Ammon's horn (tissue), 1 donor: ENCODE results near the gene PRKAG2.
A peak's percentile ranks its signal among the peaks of the same experiment; 100 is the strongest.

Experiments
- DNase-seq: peaks from one replicate; pipeline ENCODE4 v3.0.0-alpha.2; 2016; ENCODE audit warnings: low spot score

Gene PRKAG2

DNA sequence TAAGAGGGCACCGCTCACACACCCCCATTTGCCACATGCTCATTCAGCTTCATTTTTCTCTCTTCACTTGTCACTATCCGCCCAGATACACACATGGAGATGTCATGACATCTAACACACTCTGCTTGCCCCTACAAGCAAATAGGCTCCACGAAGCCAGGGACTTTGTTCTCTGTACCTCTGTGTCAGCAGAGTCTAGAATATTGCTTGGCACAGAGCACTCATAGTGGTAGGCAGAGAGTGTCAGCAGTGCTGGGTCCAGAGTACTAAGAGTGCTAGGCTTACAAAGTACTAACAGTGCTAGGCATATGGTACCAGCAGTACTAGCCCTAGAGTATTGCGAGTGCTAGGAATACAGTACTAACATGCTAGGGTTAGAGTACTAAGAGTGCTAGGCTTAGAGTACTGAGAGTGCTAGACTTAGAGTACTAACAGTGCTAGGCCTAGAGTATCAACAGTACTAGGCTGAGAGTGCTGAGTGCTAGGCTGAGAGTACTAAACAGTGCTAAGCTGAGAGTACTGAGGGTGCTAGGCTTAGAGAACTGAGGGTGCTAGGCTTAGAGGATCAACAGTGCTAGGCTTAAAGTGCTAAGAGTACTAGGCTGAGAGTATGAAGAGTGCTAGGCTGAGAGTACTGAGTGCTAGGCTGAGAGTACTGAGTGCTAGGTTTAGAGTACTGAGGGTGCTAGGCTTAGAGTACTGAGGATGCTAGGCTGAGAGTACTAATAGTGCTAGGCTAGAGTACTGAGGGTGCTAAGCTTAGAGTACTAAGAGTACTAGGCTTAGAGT lies 166.1 kb downstream of the PRKAG2 start:
- DNase-seq: no peak

DNA sequence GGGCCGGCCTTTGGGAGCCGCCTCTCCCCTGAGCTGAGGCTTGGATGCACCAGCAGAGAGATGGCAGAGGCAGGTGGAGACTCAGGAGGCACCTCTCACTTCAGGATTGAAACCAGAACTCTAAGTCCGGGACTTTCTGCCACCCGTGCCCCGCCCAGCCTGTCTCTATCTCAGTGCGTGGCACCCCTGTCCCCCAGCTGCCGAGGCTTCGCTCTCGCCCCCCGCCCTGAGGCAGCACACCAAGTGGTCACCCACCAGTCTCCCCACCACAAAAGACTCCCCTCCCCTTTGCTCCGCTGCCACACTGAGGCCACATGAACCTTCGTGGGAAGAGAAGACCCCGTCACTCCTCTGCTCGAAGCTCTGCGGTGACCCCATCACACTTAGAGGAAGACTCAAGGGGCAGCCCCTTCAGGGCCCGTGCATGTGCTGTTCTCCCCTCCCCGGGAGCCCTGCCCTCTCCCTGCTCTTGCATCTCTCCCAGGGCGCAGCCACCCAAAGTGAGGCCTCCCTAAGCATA lies 166.7 kb downstream of the PRKAG2 start:
- no peak for DNase-seq

DNA sequence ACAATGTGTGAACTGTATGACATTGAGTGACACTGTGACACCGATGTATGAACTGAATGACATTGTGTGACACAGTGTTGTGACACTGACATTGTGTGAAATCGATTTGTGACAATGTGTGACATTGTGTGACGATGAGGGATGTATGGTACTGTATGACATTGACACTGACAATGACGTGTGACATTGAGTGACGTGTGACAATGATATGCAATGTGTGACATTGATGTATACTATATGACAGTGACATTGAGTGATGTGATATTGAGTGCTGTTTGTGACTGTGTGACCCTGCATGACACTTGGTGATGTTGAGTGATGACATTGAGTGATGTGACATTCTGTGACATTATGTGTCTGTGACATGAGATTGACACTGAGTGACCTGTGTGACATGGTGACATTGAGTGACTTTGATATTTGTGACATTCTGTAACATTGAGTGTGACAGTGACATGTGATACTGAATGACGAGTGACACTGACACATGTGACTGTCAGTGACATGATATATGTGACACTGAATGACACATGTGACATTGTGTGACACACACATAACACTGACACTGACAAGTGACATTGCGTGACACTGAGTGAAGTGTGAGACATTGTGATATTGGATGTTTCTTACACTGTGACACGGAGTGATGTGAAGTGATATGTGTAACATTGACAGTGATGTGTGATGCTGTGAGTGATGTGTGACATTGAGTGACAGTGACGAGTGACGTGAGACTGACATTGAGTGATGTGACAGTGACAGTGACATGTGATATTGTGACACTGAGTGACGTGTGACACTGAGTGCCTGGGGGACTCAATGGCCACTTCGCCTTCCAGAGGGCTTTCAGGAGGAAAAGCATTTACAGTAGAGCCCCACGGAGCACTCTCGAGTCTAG lies 167.5 kb downstream of the PRKAG2 start:
- DNase-seq: no peak

DNA sequence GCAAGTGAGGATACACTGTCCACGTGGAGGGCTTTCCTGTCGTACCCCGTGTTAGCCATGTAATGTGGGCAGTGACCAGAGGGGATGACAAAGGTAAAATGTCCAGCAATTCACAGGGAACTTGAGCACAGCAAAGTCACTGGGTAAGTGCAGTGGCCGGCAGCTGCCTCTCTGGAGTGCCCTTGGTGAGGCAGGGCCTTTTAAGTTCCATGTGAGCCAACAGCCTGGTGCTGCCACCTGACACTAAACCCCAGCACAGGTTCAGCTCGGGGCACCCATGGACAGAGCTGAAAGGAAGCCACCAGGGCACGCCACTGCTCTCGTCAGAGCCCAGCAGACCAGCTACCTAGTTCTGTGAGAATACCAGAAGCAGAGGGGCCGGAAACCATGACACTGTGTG lies 168.3 kb downstream of the PRKAG2 start:
- no peak for DNase-seq

DNA sequence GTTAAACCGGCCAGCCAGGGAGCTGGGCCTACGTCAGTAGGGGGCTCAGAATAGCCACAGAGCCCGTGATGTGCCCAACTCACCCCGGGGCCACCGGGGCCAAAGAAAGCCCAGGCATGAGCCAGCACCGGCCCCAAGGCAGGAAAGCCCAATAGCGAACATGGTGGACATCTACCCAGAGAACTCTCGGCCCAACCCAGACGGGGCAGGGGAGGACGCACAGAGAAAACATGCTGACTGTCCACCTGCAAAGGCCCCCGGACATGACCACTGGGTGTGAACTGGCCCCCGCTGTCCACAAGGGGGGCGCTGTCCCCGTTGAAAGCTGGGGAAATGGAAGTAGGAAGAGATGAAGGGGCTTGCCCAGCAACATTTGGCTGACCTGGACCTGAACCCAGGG lies 169.2 kb downstream of the PRKAG2 start:
- DNase-seq: no peak

DNA sequence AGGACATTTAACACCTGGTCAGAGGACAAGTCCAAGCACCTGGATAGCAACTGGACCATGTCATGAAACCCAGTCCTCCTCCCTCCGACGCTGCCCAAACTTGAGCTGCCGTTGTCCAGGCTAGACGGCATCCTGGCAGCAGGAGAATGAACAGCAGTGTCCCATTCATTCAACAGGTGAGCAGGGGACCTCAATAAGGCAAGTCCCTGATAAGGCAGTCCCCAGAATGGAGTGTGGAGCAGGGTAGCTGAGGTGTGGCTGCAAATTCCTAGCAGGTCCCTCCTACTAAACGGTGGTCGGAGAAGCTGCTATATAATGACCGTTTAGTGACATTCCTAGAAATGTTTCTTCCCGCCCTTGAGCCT lies 169.8 kb downstream of the PRKAG2 start:
- no peak for DNase-seq

DNA sequence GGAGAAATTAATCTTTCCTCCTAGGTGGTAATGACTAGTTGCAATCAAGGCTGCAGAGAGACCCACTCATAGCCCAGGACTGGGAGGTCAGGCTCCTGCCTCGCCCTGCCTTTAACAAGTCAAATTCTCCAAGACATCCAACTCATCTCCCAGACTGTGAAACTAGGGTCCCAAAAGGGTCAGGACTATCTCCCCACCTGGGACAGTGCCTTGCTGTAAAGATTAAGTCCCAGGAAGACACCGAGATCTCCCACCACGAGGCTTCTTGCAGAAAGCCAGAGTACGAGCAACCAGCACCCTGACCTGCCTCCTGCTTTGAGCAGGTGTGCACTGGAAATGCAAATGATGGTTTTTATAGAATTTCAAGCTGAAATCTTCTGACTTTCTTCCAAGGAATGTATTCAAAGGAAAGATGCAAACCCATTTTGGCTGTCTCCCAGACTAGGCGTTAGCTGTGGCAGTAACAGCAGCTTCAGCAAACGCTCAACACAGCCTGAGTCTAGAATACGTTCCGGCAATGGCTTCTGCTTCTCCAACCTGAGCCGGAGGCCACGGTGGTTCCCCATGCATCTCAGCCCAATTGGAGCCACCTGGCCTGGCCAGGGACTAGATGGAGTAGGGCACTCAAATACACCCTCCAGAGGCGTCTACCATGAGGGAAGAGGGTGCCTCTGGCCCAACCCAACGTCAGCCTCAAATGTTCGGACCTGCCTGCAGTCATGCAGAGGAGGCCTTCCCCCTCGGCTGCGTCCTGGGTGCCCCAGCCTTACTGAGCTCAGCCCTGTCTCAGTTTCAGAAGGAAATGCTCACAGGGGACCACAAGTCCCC lies 170.4 kb downstream of the PRKAG2 start:
- no peak for DNase-seq

DNA sequence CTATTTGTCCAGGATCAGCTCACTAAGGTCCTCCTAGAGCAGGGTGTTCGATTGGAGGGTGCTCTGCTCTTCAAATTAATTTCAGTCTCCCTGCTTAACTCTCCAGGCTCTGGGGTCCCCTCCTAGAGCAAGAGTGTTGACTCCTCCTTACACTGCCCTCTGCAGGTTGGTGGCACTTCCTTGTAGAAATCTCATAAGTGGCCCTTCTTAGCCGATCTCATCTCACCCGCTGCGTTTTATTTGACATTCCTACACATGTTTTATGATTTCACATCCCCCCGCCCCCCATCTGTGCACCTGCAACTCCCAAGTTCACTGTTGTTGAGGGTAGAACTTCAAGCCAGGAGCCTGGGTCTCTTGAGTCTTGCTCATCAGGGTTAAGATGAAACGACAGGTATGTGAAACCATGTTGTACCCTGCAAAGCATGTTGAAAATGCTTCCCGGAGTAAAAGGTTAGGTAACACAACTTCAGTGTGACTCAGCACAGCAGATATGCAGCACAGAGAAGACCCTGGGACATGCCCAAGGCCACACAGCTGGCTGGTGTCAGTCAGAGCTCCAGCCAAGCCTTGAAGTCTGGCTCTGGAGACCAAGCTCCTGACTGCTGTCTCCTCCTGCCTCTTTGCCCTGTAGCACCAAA lies 171.2 kb downstream of the PRKAG2 start:
- DNase-seq: peak; percentile 62

DNA sequence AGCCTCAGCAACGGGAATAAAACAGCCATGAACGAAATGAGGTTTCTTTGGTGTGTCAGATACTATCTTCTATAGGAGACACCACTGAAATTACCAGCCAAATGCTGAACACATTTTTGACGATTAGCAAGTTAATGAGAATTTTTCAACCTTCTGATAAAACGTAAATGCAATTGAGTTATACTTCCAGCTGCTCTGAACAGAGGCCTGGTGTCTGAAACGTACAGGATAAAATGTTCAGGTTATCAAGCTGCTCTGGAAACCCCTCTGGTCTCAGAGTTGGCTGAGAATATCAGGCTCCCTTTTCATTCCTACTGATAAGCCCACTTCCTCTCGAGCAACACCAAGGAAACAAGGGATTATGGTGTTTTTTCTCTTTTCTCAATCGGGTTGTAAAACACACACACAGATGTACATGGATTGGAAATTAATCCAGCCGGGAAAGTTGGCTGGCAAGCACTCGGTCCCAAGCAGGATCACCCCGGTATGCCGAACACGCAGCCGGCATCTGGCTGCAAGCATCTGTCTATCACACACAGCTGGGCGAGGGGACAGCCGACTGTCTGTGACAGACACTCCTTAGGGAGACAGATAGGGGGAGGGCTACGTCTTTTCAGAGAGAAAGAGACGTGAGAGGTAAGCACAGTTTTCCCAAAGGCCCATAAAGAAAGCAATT lies 171.8 kb downstream of the PRKAG2 start:
- no peak for DNase-seq

DNA sequence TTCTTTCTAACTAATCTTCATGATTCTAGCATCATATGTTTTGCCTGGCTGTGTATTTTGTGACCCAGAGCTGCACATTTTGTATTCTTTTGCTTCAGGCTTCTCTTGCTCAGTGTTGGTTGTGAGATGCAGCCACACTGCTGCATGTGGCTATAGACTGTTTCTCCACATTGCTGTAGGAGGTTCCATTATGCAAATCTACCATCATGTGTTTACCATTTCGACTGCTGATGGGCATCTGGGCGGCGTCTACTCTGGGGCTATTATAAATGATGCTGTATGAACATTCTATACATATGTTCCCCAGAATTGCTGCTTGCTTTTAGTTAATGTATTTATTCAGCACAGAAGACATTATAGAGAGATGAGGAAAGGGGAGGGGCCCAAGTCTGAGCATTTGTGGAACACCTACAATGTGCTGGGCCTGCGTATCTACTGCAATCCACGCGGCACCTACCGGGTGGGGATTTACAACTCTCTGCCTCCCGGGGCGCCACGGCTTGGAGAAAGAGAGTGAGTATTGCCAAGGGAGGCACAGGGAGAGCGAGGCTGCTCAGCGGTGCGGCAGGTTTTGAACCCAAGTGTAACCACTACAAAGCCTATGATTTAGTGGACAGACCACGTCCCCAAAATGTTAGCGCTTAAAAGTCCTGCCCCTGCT lies 172.5 kb downstream of the PRKAG2 start:
- DNase-seq: no peak

DNA sequence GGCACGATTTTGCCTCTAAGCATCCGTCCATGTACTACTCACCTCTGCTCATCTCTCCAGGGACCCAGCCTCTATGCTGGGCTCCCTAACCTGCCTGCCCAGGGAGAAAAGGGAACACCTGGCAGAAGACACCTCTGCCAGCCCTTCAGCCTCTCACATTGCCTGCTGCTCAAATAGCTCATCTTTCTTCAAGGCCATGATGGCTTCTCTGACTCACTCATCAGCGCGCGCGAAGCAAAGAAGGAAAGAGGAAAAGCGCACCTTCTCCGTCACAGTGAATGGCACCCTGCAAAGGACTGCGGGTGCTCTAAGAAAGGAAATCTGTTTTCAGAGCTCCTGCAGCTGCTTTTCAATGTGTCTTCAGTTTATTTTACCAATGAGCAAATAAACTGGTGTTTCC lies 174.0 kb downstream of the PRKAG2 start:
- DNase-seq: no peak

DNA sequence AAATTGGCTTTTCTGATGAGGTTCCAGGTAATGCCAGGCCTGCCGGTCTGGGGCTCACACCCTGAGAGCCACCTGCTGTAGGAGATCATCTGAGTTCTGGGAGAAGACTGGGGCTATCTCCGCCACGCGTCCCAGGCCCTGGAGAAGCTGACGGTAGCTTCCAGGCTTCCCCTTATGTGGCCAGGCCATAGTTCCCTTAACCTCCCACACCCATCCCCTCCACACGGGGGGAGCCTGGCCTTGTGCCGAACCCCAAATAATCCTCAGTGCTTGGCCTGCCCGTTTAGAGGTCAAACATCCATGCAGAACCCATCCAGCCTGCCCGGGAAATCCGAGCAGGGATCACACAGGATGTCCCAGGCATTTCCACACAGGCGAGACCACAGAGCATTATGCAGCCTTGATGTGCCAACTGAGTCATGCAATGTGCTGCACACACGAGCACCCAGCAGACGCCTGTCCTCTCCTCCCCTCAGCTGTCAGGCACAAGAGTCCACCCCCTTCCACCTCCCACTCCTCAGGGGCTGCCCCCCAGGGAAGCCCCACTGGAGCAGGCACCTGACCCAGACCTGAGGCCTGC lies 176.2 kb downstream of the PRKAG2 start:
- no peak for DNase-seq

DNA sequence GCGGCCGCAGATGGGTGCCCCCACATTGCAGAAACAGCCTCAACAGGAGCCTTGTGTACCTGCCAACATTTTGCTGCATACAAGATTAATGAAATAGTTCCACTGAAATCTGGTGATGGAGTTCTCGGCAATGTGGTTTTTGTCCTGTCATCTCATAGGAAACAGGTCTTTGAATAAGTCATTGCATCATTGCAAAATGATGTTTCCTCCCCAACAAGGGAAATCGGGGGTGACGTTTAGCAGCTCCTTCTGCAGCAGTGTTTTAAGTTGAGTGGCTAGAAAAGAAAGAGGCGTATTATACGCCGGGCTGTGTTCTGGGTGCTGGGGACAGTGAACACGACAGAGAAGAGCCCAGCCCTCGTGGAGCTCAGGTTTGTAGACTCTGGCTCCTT lies 177.0 kb downstream of the PRKAG2 start:
- DNase-seq: no peak

DNA sequence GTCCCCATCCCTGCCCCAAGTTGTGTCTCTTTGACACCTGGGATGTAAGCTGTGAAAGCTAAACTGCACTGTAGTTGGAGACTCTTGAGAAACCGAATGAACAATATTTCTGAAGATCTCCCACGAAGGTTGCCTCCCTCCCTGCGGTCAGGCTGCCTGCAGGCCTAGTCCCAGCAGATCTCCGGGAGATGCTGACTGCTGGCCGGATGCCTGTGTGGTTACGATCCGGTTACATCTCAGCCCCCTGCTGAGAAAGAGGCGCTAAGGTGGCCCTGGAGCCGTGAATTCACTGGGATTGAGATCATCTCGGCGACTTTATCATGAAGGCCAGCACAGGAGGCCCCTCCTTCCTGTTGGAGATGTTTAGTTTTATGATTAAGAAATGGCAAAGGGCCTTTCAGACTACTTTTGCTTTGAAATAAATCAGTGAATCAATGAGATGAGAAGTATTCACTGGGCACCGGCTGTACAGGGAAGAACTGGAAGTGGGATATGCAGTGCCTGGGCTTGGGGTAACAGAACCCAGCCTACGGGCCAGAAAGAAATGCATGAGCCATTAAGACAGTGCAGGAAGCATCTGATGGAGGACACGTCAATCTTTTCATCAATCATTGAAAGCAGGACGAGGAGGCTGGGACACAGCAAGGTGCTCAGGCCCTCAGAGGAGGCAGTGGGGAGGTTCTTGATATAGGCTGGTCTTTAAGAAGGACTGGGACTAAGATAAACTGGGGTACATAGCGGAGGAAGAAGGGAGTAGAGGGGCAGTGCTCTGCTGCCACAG lies 177.6 kb downstream of the PRKAG2 start:
- DNase-seq: no peak

DNA sequence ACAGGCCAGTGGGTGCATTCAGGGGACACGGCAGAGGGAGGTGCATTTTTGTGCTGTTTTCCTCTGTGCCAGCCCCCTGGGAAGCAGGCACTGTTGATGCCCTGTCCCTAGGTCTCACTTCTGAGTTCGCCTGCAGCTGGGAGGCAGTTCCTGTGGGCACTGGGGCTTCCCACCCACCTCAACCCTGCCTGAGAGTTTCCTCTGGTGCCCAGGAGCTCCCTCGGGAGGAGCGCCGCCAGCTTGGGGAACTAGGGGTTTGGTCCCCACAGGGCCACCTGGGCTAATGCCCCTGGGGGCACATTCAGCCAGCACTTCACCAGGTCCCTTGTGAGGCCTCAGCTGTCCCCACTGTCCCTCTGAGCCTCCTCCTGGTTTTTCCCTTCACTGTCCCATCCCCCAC lies 179.0 kb downstream of the PRKAG2 start:
- no peak for DNase-seq

DNA sequence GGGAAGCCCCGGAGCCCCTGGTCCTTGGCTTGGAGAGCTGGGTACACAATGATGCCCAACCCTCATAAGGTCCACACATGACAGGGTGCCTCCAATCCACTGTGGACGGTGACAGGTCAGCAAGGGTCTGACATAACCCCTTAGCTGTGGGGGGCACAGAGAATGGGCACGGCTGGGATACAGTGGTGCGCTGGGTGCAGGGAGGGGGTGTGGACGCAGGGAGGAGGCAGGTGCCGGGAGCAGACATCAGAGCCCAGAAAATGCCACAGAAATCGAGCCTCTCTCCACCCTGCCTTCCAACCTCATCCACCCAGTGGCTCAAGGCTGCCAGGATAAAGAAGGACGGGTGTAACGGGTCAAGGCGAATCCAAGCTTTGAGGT lies 179.4 kb downstream of the PRKAG2 start:
- no peak for DNase-seq

DNA sequence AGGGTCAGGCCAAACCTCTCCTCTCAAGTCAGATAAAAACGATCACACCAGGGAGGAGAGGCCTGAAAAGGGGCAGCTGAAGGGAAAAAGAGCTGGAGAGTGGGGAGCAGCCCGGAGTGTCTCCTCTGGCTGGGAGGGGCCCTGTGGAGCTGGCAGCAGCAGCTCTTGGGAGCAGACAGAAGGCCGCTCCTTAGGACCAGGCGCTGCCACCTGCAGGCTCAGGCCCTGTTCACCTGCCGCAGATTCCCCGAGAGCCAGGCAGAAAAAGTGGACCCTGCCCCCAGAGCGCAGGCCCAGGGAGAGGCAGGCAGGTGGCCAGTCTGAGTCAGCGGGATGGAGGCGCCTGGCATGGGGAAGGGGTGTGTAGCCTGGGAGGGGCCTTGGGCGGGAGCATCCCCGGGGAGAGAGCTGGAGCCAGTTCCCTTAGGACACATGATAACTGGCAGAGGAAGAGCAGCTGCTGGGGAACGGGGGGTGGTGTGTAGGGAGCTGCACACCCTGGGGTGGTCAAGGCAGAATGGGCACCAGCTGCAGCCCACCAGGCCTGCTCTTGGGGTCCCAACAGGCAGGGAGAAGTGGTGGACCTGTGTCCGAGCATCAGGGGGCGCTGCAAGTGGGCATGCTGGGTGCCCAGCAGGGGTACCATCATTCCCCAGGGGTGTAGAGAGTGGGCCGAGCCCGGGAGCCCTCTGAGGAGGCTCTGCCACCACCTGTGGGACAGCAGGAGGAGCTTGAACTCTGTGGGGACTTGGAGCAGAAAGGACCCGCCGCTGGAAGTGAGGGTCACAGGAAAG lies 180.0 kb downstream of the PRKAG2 start:
- no peak for DNase-seq

DNA sequence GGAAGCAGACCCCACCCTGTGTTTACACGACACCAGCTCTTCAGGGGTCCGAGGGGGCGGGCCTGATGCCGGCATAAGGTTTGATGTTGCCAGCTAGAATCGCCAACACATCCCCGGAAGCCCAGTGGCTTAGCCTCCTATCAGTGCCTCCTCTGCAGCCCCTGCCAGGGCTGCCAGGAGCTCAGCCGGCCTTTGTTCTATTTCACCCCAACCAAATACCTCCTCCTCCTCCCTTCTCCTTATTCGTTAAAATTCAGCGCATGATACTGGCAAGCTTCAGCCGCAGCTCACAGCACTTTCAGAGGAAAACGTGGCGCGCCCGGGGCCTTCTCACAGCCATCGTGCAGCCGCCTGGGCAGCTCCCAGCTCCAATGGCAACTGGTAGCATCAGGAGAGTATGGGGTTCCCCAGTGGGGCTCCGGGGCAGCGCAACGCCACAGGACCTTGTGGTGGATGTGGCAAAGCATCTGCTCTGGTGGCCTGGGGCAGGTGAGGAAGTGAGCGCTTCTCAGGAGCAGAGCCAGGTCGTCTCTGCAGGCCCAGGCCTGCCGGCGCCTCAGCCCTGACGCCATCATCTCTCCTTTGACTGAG lies 180.9 kb downstream of the PRKAG2 start:
- DNase-seq: peak; percentile 76
